Natural killer cell (primary cell): ENCODE data around the gene ADGRB2. TPM values are rescaled to one million over a fixed set of nuclear protein-coding genes. Genes with fewer than 3 reads are reported as not detected.

Source experiments
- ATAC-seq, 3 donors: fragments of 150-1000 bp in 2 of 3; fragments of 200-7000 bp in 1 of 3; cut with Tn5 transposase; 1 replicate in 1 of 3; 2 replicates in 2 of 3; pipeline ENCODE4 v1.10.0; 2021; ENCODE audit warnings: mild to moderate bottlenecking in 2 of 3, moderate library complexity in 2 of 3
- DNase-seq, 2 donors: peaks; one replicate each; pipeline versions ENCODE4 v3.0.0 to v3.0.0-alpha.2; 2013 to 2021; ENCODE audit warnings: mixed read lengths in 1 of 2
- H3K27ac ChIP-seq: one replicate; pipeline ENCODE4 v1.5.1; 2013; ENCODE audit warnings: mild to moderate bottlenecking, low read length
- H3K27me3 ChIP-seq: one replicate; pipeline ENCODE4 v1.6.1; 2013; ENCODE audit warnings: low read length; ENCODE audit not compliant: control insufficient read depth, insufficient read depth
- H3K36me3 ChIP-seq: one replicate; pipeline ENCODE4 v1.6.1; 2013; ENCODE audit warnings: low read length; ENCODE audit not compliant: control insufficient read depth, insufficient read depth
- H3K4me1 ChIP-seq: one replicate; pipeline ENCODE4 v1.6.1; 2013; ENCODE audit warnings: low read length; ENCODE audit not compliant: control insufficient read depth, insufficient read depth
- H3K4me3 ChIP-seq: one replicate; pipeline ENCODE4 v1.5.1; 2013; ENCODE audit warnings: low read length
- H3K9me3 ChIP-seq: one replicate; pipeline ENCODE4 v1.6.1; 2013; ENCODE audit warnings: low read length; ENCODE audit not compliant: control insufficient read depth, insufficient read depth
- H3K27ac Mint-ChIP-seq, 2 donors: one replicate each; pipeline ENCODE4 v1.8.0; 2022; ENCODE audit warnings: mild to moderate bottlenecking in 2 of 2, mixed read lengths in 2 of 2, moderate library complexity in 1 of 2
- H3K27me3 Mint-ChIP-seq, 2 donors: one replicate each; pipeline ENCODE4 v1.8.0; 2022; ENCODE audit warnings: low read depth in 2 of 2, mixed read lengths in 2 of 2
- H3K36me3 Mint-ChIP-seq: one replicate; pipeline ENCODE4 v1.8.0; 2022; ENCODE audit warnings: mixed read lengths
- H3K4me1 Mint-ChIP-seq, 2 donors: one replicate each; pipeline ENCODE4 v1.8.0; 2022; ENCODE audit warnings: mixed read lengths in 2 of 2
- H3K4me3 Mint-ChIP-seq: one replicate; pipeline ENCODE4 v1.8.0; 2022; ENCODE audit warnings: mild to moderate bottlenecking, moderate library complexity, mixed read lengths
- H3K9me3 Mint-ChIP-seq, 2 donors: one replicate each; pipeline ENCODE4 v1.8.0; 2022; ENCODE audit warnings: mixed read lengths in 2 of 2
- CTCF ChIP-seq: fragments of 200-600 bp; IDR thresholded peaks from one replicate; pipeline ENCODE4 v1.8.0; 2022; ENCODE audit warnings: antibody characterized with exemption
- WGBS: methylation state at CpG from one replicate; pipeline ENCODE4 v1.1.7; 2013; ENCODE audit warnings: missing lambda C conversion rate; ENCODE audit not compliant: insufficient coverage; 5-methylcytosine and 5-hydroxymethylcytosine counted together
- intact Hi-C: fragments of 100-400 bp; cut with micrococcal nuclease; formaldehyde crosslinking; loops from one replicate; pipeline ENCODE4 v1.14.2; 2022
- total RNA-seq, 4 donors: library from RNA; stranded (reverse); fragments of 120-200 nt in 1 of 4; gene quantifications; one replicate each; pipeline versions ENCODE4 v1.2.3 to v1.2.4, GENCODE V29; 2013 to 2022

ADGRB2 gene
- total RNA-seq, 3 donors from 2014 or later (not counting 1 experiment from before 2014, with no cell fraction given): 7.6 to 19.9 (median 12.8) TPM

DNA sequence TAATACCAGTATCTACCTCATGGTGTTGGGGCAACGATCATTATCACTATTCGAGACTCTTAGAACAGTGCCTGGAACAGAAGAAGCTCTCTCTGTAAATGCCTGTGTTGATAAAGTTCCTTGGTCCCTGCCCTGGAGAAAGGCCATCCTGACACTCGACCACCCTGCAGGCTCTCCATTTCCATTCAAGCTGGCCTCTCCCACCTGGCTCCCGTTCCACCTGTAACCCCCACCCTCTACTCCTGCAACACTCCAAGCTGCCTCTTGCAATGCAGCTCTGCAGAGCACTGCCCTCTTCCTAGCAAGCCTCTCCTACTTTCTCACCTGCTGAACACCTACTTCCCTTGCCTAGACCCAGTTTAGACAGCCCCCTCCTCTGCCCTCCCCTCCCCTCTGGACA is 45.6 kb upstream of the ADGRB2 start:
- 91% methylated on average over 4 of the region's 4 CpGs for WGBS
- DNase-seq: no peak
- H3K4me1 ChIP-seq: no peaks in the 10 kb centered on the region
- no peaks in the 10 kb centered on the region for H3K36me3 Mint-ChIP-seq
- no peaks in the 10 kb centered on the region for H3K27me3 ChIP-seq
- no peak overlapping the region for H3K4me3 ChIP-seq
- no peaks in the 10 kb centered on the region for H3K27me3 Mint-ChIP-seq
- H3K27ac Mint-ChIP-seq: no peak overlapping the region
- intact Hi-C loops: no loop called here
- TF ChIP-seq CTCF: no peak
- H3K9me3 ChIP-seq: no peaks in the 10 kb centered on the region
- no peaks in the 10 kb centered on the region for H3K36me3 ChIP-seq
- ATAC-seq: no peak
- no peak overlapping the region for H3K27ac ChIP-seq
- no peaks in the 10 kb centered on the region for H3K4me1 Mint-ChIP-seq
- no peaks in the 10 kb centered on the region for H3K9me3 Mint-ChIP-seq
- no peak overlapping the region for H3K4me3 Mint-ChIP-seq

DNA sequence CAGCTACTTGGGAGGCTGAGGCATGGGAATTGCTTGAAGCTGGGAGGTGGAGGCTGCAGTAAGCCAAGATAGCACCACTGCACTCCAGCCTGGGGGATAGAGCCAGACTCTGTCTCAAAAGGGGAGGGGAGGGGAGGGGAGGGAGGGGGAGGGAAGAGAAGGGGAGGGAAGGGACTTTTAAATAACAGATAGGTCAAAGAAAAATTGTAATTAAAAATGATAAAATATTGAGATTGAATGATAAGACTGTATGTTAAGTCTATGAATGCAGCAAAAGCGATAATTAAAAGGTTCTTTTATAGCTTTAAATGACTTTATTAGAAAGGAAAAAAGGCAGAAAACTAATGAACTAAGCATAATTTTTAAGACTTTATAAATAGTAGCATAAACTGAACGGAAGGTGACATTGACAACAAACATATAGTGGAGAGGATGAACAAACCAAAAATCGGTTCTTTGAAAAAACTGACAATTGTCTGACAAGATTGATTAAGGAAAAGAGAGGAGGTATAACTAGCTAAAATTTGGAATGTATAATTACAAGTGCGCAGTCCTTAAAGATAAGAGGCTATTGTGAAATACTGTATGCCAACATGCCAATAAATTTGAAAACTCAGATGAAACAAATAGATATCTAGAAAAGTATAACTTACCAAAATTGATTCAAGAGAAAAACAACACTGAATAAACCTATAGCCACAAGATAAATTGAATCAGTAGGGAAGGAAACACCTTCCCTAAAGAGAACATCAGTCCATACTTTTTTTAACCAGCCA is 43.3 kb upstream of the ADGRB2 start:
- 93% methylated on average over 3 of the region's 4 CpGs for WGBS
- no peak for ATAC-seq
- no peak for DNase-seq
- no peaks in the 10 kb centered on the region for H3K4me1 ChIP-seq
- H3K27me3 ChIP-seq: no peaks in the 10 kb centered on the region
- H3K36me3 Mint-ChIP-seq: no peaks in the 10 kb centered on the region
- TF ChIP-seq CTCF: no peak
- peaks cover 0 to 3% of the 10 kb centered on the region in 2 donors for H3K27me3 Mint-ChIP-seq
- H3K4me1 Mint-ChIP-seq: peaks cover 0 to under 1% of the 10 kb centered on the region in 2 donors
- H3K9me3 Mint-ChIP-seq: no peaks in the 10 kb centered on the region
- H3K4me3 ChIP-seq: no peak overlapping the region
- no peak overlapping the region for H3K27ac Mint-ChIP-seq
- intact Hi-C loops: no loop called here
- no peak overlapping the region for H3K27ac ChIP-seq
- no peaks in the 10 kb centered on the region for H3K9me3 ChIP-seq
- no peak overlapping the region for H3K4me3 Mint-ChIP-seq
- no peaks in the 10 kb centered on the region for H3K36me3 ChIP-seq

DNA sequence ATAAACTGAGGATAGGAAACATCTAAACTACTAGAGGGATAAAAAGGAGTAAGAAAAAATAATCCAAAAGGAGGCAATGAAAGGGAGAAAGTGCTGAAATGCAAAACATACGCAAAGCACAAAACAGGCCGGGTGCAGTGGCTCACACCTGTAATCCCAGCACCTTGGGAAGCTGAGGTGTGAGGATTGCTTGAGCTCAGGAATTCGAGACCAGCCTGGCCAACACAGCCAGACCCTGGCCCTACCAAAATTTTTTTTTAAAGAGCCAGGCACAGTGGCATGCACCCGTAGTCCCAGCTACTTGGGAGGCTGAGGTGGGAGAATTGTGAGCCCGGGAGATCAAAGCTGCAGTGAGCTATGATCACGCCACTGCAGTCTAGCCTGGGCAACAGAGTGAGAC is 41.2 kb upstream of the ADGRB2 start:
- TF ChIP-seq CTCF: no peak
- H3K4me1 ChIP-seq: no peaks in the 10 kb centered on the region
- H3K27me3 ChIP-seq: no peaks in the 10 kb centered on the region
- no peak for ATAC-seq
- no peak for DNase-seq
- 80% methylated on average over 6 of the region's 6 CpGs for WGBS
- Mint-ChIP-seq H3K36me3 (no peaks in the 10 kb centered on the region), H3K27ac (no peak overlapping the region), H3K4me1 (peaks cover 4 to 9% of the 10 kb centered on the region in 2 donors), H3K27me3 (peaks cover 0 to 9% of the 10 kb centered on the region in 2 donors), H3K9me3 (no peaks in the 10 kb centered on the region), H3K4me3 (no peak overlapping the region)
- H3K9me3 ChIP-seq: no peaks in the 10 kb centered on the region
- no peak overlapping the region for H3K27ac ChIP-seq
- H3K36me3 ChIP-seq: no peaks in the 10 kb centered on the region
- intact Hi-C loops: no loop called here
- H3K4me3 ChIP-seq: no peak overlapping the region

GRCh38 chr1:31804098-31804497 is 40.0 kb upstream of the ADGRB2 start:
- intact Hi-C loops: no loop called here
- peaks cover 0 to 9% of the 10 kb centered on the region in 2 donors for H3K27me3 Mint-ChIP-seq

More at GRCh38 chr1:31804098-31804497, 40.0 kb upstream of the ADGRB2 start:
- Mint-ChIP-seq H3K27ac (no peak overlapping the region), H3K9me3 (no peaks in the 10 kb centered on the region), H3K4me1 (peaks cover 4 to 9% of the 10 kb centered on the region in 2 donors), H3K4me3 (no peak overlapping the region), H3K36me3 (no peaks in the 10 kb centered on the region)
- ATAC-seq (no peak), DNase-seq (no peak)
- 60% methylated on average over 1 of the region's 1 CpG for WGBS
- Histone ChIP-seq H3K27ac (no peak overlapping the region), H3K27me3 (no peaks in the 10 kb centered on the region), H3K4me3 (no peak overlapping the region), H3K9me3 (no peaks in the 10 kb centered on the region), H3K36me3 (no peaks in the 10 kb centered on the region), H3K4me1 (no peaks in the 10 kb centered on the region)
- TF ChIP-seq CTCF: no peak
